CD8-positive, alpha-beta memory T cell (primary cell): ENCODE measurements around the gene LAMB1. TPM values are rescaled to one million over a fixed set of nuclear protein-coding genes. Genes with fewer than 3 reads are reported as not detected.

Experiments used
- CTCF ChIA-PET: fragments of 350-600 bp; sonication (Branson Sonifier 250); formaldehyde crosslinking; loops from one replicate; lab custom pipeline; 2021; ENCODE audit warnings: antibody characterized with exemption; lab: Charles Lee
- POLR2A ChIA-PET: fragments of 350-600 bp; sonication (Branson Sonifier 250); formaldehyde crosslinking; loops from one replicate; lab custom pipeline; 2021; ENCODE audit warnings: antibody characterized with exemption; lab: Charles Lee
- DNase-seq, 5 donors: peaks; one replicate each; pipeline versions ENCODE4 v3.0.0 to v3.0.0-alpha.2; 2020 to 2022; ENCODE audit warnings: mixed read lengths in 1 of 5
- H3K27ac ChIP-seq: one replicate; pipeline ENCODE4 v1.7.0; 2013; ENCODE audit warnings: low read depth, mild to moderate bottlenecking, low read length, moderate library complexity
- H3K27me3 ChIP-seq: 2 replicates; pipeline ENCODE4 v1.7.0; 2013; ENCODE audit warnings: low read length, mild to moderate bottlenecking; ENCODE audit not compliant: insufficient read depth, poor library complexity, severe bottlenecking
- H3K36me3 ChIP-seq: 2 replicates; pipeline ENCODE4 v1.7.0; 2013; ENCODE audit warnings: mild to moderate bottlenecking, low read length, moderate library complexity; ENCODE audit not compliant: insufficient read depth
- H3K4me1 ChIP-seq: 2 replicates; pipeline ENCODE4 v1.7.0; 2013; ENCODE audit warnings: mild to moderate bottlenecking, low read length, moderate library complexity; ENCODE audit not compliant: insufficient read depth
- H3K4me3 ChIP-seq: 2 replicates; pipeline ENCODE4 v1.7.0; 2013; ENCODE audit warnings: mild to moderate bottlenecking, low read length
- H3K9me3 ChIP-seq: 2 replicates; pipeline ENCODE4 v1.7.0; 2013; ENCODE audit warnings: mild to moderate bottlenecking, low read length
- H3K27ac Mint-ChIP-seq, 8 donors: one replicate each; pipeline ENCODE4 v1.8.0; 2020 to 2021; ENCODE audit warnings: mixed read lengths in 8 of 8, mild to moderate bottlenecking in 6 of 8, inconsistent platforms in 3 of 8, moderate library complexity in 3 of 8
- H3K27me3 Mint-ChIP-seq, 2 donors: one replicate each; pipeline ENCODE4 v1.8.0; 2020 to 2021; ENCODE audit warnings: mixed read lengths in 2 of 2, mild to moderate bottlenecking in 1 of 2, moderate library complexity in 1 of 2
- H3K36me3 Mint-ChIP-seq, 3 donors: one replicate each; pipeline ENCODE4 v1.8.0; 2020 to 2021; ENCODE audit warnings: mixed read lengths in 3 of 3, inconsistent platforms in 1 of 3, mild to moderate bottlenecking in 1 of 3
- H3K4me1 Mint-ChIP-seq, 3 donors: one replicate each; pipeline ENCODE4 v1.8.0; 2020 to 2021; ENCODE audit warnings: mixed read lengths in 3 of 3, inconsistent platforms in 1 of 3, mild to moderate bottlenecking in 1 of 3
- H3K4me3 Mint-ChIP-seq, 7 donors: one replicate each; pipeline ENCODE4 v1.8.0; 2020 to 2021; ENCODE audit warnings: mixed read lengths in 7 of 7, mild to moderate bottlenecking in 6 of 7, moderate library complexity in 4 of 7, inconsistent platforms in 2 of 7
- H3K9me3 Mint-ChIP-seq, 5 donors: one replicate each; pipeline ENCODE4 v1.8.0; 2020 to 2022; ENCODE audit warnings: mixed read lengths in 5 of 5, mild to moderate bottlenecking in 3 of 5, moderate library complexity in 2 of 5, inconsistent platforms in 1 of 5
- polyA plus RNA-seq: library from polyadenylated mRNA; unstranded; fragments of 300-500 nt; fragmentation: Illumina TruSeq; gene quantifications from one replicate; pipeline ENCODE4 v1.2.3, GENCODE V29; 2021
- total RNA-seq, 2 experiments: library from RNA; stranded (reverse); gene quantifications; one replicate each; pipeline ENCODE4 v1.2.3, GENCODE V29; 2021

LAMB1 gene
- total and polyA plus RNA-seq, 3 experiments from 2014 or later, result 0.44 TPM; not detected in 2

DNA sequence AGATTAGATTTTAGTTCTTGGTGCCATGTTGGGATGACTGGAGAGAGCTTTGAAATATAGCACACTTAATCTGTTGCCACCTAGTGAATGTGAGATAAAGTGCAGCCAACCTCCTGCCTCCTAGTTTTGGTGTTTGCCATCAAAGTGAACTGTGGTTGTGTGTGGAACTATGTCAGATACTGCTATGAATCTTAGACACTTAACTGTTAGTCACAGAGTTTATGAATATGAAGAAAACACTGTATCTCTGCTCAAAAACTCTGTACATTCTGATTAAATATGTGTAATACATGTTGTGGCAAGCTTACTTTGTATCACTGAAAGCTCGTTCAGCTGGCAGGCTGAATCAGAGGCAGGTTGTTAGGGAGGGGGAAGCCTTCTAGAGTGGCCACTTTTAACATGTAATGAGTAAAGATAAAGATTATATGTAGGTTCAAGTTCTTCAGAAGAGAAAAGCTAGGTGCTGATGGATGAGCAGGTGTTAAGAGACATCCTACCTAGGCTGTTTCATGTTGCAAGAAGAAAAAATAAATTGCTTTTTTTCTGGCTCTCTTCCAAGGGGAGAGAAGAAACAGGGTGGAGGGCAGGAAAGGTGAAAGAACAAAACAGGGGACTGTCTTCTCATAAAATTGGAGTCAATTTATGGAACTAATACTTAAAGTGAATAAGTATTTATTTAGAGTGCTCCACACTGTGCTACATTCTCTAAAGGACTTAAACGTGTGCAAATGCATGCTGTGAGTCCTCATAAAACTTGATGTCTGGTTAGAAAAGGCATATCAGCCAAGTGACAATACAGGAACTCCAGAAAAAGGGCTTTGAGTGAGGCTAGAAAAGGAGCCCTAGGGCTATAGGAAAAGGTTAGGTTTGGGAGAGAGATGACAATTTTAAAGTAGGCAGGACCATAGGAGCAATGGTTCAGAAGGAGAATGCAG, 14.1 kb upstream of the LAMB1 start:
- ChIA-PET POLR2A (no interaction called here), CTCF (interaction anchor here (1.1 kb wide), 1 partner anchor 18 kb away, joined by 4 read pairs; no protein-coding TSS in a partner anchor)
- no peak for DNase-seq

GRCh38 chr7:108015740-108016139, 12.8 kb upstream of the LAMB1 start:
- H3K4me1 ChIP-seq, result no peaks in the 10 kb centered on the region
- H3K27me3 ChIP-seq, result no peaks in the 10 kb centered on the region
- H3K36me3 ChIP-seq, result no peaks in the 10 kb centered on the region
- CTCF ChIA-PET, result no interaction called here
- Mint-ChIP-seq H3K27ac (no peak overlapping the region), H3K9me3 (no peaks in the 10 kb centered on the region), H3K36me3 (no peaks in the 10 kb centered on the region), H3K4me3 (no peak overlapping the region), H3K27me3 (peaks cover 8 to 34% of the 10 kb centered on the region in 2 donors), H3K4me1 (no peaks in the 10 kb centered on the region)
- H3K27ac ChIP-seq, result no peak overlapping the region
- DNase-seq, result no peak
- H3K4me3 ChIP-seq, result no peak overlapping the region
- POLR2A ChIA-PET, result no interaction called here
- H3K9me3 ChIP-seq, result no peaks in the 10 kb centered on the region

More for the DNA sequence above, 14.1 kb upstream of the LAMB1 start:
- H3K9me3 Mint-ChIP-seq, result no peaks in the 10 kb centered on the region
- H3K36me3 Mint-ChIP-seq, result no peaks in the 10 kb centered on the region
- peaks cover 12 to 35% of the 10 kb centered on the region in 2 donors for H3K27me3 Mint-ChIP-seq
- H3K27ac ChIP-seq, result no peak overlapping the region
- H3K4me1 ChIP-seq, result no peaks in the 10 kb centered on the region
- no peaks in the 10 kb centered on the region for H3K9me3 ChIP-seq
- no peak overlapping the region for H3K4me3 ChIP-seq
- H3K4me3 Mint-ChIP-seq, result no peak overlapping the region
- H3K4me1 Mint-ChIP-seq, result no peaks in the 10 kb centered on the region
- no peak overlapping the region for H3K27ac Mint-ChIP-seq
- H3K36me3 ChIP-seq, result no peaks in the 10 kb centered on the region
- H3K27me3 ChIP-seq, result no peaks in the 10 kb centered on the region

- no peak overlapping the region for H3K27ac ChIP-seq
- Mint-ChIP-seq H3K36me3 (no peaks in the 10 kb centered on the region), H3K4me3 (no peak overlapping the region), H3K27me3 (peaks cover 8 to 37% of the 10 kb centered on the region in 2 donors), H3K9me3 (no peaks in the 10 kb centered on the region), H3K27ac (no peak overlapping the region), H3K4me1 (no peaks in the 10 kb centered on the region)
- no peaks in the 10 kb centered on the region for H3K27me3 ChIP-seq
- ChIA-PET CTCF (interaction anchor here (1.4 kb wide), 1 partner anchor 16 kb away, joined by 5 read pairs; no protein-coding TSS in a partner anchor), POLR2A (no interaction called here)
- H3K36me3 ChIP-seq, result no peaks in the 10 kb centered on the region
- H3K4me3 ChIP-seq, result no peak overlapping the region
- H3K4me1 ChIP-seq, result no peaks in the 10 kb centered on the region
- no peaks in the 10 kb centered on the region for H3K9me3 ChIP-seq
- no peak for DNase-seq
These were observed 12.1 kb upstream of the LAMB1 start for GRCh38 chr7:108014747-108015682.

DNA sequence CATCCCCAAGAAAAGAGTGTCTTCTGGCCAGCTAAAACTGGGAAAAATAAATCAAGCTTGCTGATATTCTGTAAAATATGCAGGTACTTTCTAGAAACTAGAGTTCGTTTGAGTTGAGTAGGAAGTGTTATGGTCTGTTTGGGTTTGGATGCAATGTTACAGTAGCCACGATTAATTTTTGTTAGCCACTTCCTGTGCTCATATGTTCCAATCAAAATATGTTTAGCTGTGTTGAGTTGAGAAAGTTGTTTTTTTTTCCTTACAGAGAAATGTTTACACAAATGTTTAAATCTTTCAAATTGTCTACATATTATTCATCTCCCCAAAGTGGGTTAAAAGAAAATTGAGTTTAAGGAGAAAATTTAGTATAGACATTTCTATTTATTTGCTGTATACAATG, 11.3 kb upstream of the LAMB1 start:
- Histone ChIP-seq H3K27me3 (no peaks in the 10 kb centered on the region), H3K4me1 (no peaks in the 10 kb centered on the region), H3K36me3 (no peaks in the 10 kb centered on the region), H3K27ac (no peak overlapping the region), H3K4me3 (no peak overlapping the region), H3K9me3 (no peaks in the 10 kb centered on the region)
- Mint-ChIP-seq H3K27me3 (peaks cover 7 to 33% of the 10 kb centered on the region in 2 donors), H3K4me1 (no peaks in the 10 kb centered on the region), H3K36me3 (no peaks in the 10 kb centered on the region), H3K27ac (no peak overlapping the region), H3K4me3 (no peak overlapping the region), H3K9me3 (no peaks in the 10 kb centered on the region)
- CTCF ChIA-PET, result interaction anchor here (1.4 kb wide), 1 partner anchor 15 kb away, joined by 5 read pairs; no protein-coding TSS in a partner anchor
- no peak for DNase-seq
- POLR2A ChIA-PET, result no interaction called here

GRCh38 chr7:108012499-108013430, 9.8 kb upstream of the LAMB1 start:
- Mint-ChIP-seq H3K4me3 (no peak overlapping the region), H3K27me3 (peaks cover 3 to 30% of the 10 kb centered on the region in 2 donors), H3K27ac (no peak overlapping the region), H3K9me3 (no peaks in the 10 kb centered on the region), H3K4me1 (no peaks in the 10 kb centered on the region), H3K36me3 (no peaks in the 10 kb centered on the region)
- no peaks in the 10 kb centered on the region for H3K9me3 ChIP-seq
- H3K36me3 ChIP-seq, result no peaks in the 10 kb centered on the region
- ChIA-PET POLR2A (no interaction called here), CTCF (no interaction called here)
- H3K4me3 ChIP-seq, result no peak overlapping the region
- H3K4me1 ChIP-seq, result no peaks in the 10 kb centered on the region
- H3K27ac ChIP-seq, result no peak overlapping the region
- DNase-seq, result no peak
- H3K27me3 ChIP-seq, result no peaks in the 10 kb centered on the region

DNA sequence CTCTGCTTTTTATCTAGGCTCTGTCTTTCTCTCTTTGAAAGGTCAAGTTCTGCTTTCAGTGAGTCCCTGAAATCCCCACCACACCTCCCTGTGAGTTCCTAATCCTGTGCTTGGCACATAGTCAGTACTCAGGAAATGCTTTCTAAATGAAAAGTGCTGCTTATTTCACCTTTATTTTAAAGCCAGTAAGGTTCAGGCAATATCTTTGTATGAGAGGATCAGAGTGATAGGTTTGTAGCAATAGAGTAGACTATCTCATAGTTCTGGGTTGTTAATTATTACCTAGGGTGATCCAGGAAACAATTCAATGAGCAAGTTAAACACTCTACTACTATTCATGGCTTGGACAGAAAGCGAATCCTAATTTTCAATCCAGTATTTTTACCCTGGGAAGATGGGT, 7.4 kb upstream of the LAMB1 start:
- no peak for DNase-seq
- Mint-ChIP-seq H3K4me3 (no peak overlapping the region), H3K27ac (no peak overlapping the region), H3K27me3 (peaks cover 10 to 41% of the 10 kb centered on the region in 2 donors), H3K9me3 (no peaks in the 10 kb centered on the region), H3K4me1 (no peaks in the 10 kb centered on the region), H3K36me3 (no peaks in the 10 kb centered on the region)
- no peaks in the 10 kb centered on the region for H3K36me3 ChIP-seq
- no peaks in the 10 kb centered on the region for H3K27me3 ChIP-seq
- no peaks in the 10 kb centered on the region for H3K9me3 ChIP-seq
- POLR2A ChIA-PET, result no interaction called here
- no peak overlapping the region for H3K27ac ChIP-seq
- H3K4me1 ChIP-seq, result no peaks in the 10 kb centered on the region
- CTCF ChIA-PET, result no interaction called here
- no peak overlapping the region for H3K4me3 ChIP-seq

GRCh38 chr7:108009873-108010272, 6.9 kb upstream of the LAMB1 start:
- H3K4me3 Mint-ChIP-seq, result no peak overlapping the region
- peaks cover 0 to 2% (median 0%) of the 10 kb centered on the region in 3 donors for H3K4me1 Mint-ChIP-seq
- no peak overlapping the region for H3K4me3 ChIP-seq
- H3K36me3 ChIP-seq, result no peaks in the 10 kb centered on the region
- H3K9me3 Mint-ChIP-seq, result no peaks in the 10 kb centered on the region
- H3K27me3 Mint-ChIP-seq, result peaks cover 13 to 45% of the 10 kb centered on the region in 2 donors
- no peaks in the 10 kb centered on the region for H3K36me3 Mint-ChIP-seq
- DNase-seq, result no peak
- no peak overlapping the region for H3K27ac ChIP-seq
- H3K27ac Mint-ChIP-seq, result no peak overlapping the region
- H3K4me1 ChIP-seq, result no peaks in the 10 kb centered on the region
- H3K27me3 ChIP-seq, result no peaks in the 10 kb centered on the region
- ChIA-PET CTCF (no interaction called here), POLR2A (no interaction called here)
- no peaks in the 10 kb centered on the region for H3K9me3 ChIP-seq
